ENCODE data around the gene WDR7.

Gene WDR7

DNA sequence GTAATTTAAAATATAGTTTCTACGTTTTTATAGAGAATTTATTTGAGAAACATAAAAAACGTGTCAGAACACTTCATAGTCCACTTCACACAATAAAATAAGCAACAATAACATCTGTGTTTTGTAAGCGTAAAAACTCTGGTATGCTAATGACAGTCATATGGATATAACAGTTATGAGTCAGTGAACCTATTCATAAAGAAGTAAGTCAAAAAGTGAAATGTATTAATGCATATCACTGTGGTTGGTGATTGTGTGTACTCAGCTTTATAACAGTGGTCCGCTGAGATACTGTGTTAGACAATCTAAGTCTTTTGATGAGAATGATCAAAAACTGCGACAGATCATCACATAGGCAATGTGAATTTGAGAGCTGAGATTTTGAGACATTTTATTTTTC, 153.2 kb downstream of the WDR7 start:
- no peak for DNase-seq (ENCODE audit: low read depth)

DNA sequence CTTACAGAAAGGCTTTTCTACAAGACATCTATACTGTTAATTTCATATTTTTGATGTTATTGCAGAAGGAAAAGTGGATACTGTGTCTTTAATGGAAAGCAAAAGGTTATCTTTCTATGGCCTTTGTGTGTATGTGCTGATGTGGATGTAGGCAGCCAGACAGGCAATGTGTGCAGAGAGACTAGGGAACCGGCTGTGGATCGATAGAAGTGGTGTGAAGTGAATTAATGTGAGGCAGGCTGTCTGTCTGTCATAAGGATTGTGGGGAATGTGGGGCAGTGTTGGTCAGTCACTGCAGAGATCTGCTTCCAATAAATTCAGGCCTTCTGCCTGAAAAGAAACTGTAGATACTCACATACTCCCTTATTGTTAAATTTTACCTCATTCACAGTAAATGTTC, 156.7 kb downstream of the WDR7 start:
- no peak for DNase-seq (ENCODE audit: low read depth)

DNA sequence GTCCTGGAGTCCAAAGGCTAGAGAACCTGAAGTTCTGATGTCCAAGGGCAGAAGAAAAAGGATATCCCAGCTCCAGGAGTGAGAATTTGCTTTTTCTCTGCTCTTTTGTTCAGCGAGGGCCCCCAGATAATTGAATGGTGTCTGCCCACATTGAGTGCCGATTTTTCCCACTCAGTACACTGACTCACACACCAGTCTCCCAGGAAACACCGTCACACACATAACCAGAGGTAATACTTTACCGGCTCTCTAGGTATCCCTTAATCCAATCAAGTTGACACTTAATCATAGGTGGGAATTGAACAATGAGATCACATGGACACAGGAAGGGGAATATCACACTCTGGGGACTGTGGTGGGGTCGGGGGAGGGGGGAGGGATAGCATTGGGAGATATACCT, 161.5 kb downstream of the WDR7 start:
- DNase-seq (ENCODE audit: low read depth), result no peak

DNA sequence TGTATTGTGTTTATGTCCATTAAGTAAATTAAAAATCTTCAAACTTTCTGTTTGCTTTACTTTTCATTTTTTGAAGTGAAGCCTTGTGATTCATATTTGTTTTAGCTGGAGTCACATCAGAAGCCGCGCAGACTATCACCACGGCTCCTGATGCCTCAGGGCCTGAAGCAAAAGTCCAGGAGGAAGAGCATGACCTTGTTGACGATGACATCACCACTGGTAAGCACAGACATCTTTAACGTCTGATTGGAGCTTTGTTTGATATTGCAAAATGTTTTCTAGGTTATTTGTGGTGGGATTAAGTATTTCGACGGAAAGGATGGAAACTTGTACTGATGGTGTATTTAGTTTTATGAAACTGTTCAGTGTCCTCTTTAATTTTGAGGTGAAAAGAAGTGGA, 164.8 kb downstream of the WDR7 start:
- no peak for DNase-seq (ENCODE audit: low read depth)

DNA sequence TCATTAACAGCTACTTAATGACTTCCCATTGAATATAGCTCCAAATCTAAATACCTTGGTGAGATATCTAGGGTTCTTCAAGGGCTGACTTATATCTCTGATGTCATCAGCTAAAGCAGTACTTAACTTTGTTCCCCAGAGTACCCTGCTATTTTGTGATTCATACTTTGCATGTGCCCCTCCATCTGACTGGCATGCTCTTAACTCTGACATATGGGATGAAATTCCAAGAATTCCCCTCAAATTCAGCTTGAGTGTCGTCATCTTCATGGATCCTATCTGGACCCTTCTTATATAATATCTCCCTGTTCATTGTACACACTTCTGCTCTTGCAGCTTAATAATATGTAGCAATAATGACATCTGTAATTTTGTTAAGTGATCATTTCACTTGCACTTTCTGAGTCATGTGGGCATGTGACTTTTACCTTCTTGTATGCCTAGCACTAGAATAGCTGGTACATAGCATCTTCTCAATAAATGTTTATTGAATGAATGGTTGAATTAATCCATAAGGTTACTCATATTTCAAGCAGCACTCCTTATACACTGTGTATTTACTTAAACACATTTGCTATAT, 172.9 kb downstream of the WDR7 start:
- DNase-seq (ENCODE audit: low read depth), result peak; percentile 5

DNA sequence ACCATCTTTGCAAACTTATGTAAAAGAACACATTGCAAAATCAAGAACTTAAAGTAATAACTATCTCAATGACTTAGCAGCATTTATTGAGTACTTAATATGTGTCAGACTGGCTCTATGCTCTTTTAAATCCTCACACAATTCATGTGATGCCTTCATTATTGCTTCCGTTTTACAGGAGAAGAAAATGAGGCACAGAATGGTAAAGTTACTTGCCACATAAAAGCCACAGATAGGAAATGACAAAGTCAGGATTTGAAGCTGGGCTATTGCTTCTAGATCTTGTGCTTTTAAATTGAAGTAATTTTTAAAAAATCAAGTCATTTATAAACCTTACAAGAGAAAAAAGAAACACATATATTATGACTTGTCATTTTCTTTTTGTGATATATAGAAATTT, 174.2 kb downstream of the WDR7 start:
- no peak for DNase-seq (ENCODE audit: low read depth)

DNA sequence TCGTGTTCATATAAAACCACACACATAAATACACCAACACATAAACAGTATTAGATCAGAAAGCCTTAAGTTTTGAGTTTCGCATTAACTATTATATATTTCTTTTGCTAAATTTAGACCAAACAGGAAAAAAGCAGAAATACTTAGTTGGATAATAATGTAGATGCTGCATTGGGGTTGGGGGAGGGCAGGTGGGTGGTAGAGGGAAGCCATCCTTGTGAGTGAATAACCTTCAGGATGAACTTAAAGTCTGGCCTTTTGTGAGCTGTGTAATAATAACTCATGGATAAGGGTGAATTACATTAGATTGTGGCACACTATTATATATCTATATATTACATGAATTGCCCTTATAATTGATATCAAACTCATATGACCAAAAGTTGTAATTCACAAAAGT, 174.7 kb downstream of the WDR7 start:
- no peak for DNase-seq (ENCODE audit: low read depth)

DNA sequence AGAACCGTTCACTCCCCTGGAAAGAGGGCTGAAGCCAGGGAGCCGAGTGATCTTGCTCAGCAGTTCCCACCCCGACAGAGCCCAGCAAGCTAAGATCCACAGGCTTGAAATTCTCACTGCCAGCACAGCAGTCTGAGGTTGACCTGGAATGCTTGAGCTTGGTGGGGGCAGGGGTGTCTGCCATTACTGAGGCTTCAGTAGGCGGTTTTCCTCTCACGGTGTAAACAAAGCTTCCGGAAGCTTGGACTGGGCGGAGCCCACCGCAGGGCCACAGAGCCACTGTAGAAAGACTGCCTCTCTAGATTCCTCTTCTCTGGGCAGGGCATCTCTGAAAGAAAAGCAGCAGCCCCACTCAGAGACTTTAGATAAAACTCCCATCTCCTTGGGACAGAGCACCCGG, 180.8 kb downstream of the WDR7 start:
- no peak for DNase-seq (ENCODE audit: low read depth)

DNA sequence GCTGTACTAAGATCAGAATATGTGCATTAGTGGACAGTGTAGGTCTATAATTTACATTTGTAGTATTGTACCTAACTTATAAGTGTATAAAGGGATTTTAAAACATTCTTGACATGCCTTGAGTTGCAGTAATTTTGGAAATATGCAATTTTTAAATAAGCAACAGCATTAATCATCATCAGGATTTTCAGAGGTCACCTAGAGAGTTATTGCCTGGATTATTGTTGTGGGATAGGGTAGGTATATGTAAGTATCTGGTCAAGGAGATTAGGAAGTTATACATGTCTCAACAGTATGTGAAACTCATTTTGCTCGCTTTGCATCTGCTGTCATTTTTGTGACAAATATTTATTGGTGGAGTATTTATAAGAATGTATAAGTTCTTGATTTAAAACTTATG, 184.2 kb downstream of the WDR7 start:
- no peak for DNase-seq (ENCODE audit: low read depth)

DNA sequence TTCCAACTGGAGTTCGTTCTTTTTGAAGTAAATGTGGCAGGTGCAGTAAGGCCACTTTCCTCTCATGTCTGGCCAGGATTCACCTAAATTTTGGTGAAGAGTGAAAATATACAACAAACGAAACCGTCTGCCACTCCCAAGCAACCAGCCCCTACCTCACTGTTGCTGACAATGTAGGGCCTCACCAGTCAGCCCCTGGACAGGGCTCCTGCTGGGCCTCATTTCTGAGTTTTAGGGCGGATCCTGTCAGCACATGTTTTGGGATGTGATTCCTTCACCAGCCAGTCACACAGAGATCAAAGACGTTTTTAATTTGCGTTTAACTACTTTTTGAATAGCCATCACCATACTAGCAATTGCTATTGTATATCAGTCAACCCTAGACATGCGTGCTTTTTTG, 185.0 kb downstream of the WDR7 start:
- DNase-seq (ENCODE audit: low read depth), result no peak

DNA sequence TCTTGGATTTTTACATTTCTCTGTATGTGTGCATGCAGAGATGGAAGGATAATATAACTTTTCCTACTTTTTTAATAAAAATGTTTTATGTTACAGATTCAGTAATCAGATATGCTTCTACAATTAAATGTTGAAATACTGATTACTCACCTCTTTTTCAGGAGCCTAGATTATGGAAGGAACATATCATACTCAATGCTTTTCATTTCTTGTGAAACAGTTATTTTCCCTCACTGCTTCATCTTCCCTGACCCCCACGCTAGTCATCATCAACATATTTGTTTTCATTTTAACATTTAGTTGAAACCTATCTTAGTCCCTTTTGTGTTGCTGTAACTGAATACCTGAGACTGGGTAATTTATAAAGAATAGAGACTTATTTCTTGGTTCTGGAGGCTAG, 190.7 kb downstream of the WDR7 start:
- no peak for DNase-seq (ENCODE audit: low read depth)

DNA sequence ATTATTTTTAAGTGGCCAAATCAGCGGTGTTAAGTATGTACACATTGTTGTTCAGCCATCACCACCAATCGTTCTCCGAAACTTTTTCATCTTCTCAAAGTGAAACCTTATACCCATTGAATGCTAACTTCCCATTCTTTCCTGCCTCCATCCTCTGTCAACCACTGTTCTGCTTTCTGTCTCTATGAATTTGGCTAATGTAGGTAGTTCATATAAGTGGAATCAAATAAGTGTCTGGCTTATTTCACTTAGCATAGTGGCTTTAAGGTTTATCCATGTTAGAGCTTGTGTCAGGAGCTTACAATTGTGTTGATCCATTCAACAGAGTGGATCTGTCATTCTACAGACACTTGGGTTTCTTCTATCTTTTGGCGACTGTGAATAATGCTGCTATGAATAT, 192.1 kb downstream of the WDR7 start:
- DNase-seq (ENCODE audit: low read depth), result no peak

DNA sequence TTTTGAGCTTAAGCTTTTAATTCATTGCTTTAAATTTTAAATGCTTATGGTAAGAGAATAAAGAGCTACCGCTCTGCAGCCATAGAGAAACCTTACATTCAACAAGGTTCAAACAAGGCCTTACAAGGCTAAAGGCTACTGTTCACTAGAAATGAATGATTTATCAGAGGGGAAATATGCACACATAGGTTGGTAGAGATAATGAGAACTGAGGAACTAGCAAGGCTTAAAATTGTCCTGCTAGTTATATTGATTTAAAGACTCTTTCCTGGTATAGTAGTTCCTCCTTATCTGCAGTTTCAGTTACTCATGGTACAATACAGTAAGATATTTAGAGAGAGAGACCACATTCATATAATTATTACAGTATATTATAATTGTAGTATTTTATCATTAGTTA, 193.4 kb downstream of the WDR7 start:
- DNase-seq (ENCODE audit: low read depth), result no peak

DNA sequence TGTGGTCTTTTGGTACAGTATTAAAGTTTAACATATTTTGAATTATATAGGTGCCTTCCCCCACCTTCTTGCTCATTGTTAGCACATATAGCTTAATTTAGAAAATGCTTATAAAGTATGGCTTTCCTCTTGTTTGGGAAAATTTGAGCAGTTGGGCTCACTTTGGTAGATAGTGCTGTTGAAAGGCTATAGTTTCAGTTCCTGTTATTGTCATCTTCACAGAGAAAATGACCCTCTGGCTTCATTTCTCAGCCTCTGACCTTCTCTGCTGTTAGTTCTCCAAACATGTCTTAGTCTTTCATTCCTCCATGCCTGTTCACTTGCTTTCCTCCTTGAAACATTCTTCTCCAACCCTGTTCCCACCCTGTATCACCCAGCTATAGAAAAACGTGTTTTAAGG, 200.6 kb downstream of the WDR7 start:
- DNase-seq (ENCODE audit: low read depth), result no peak

DNA sequence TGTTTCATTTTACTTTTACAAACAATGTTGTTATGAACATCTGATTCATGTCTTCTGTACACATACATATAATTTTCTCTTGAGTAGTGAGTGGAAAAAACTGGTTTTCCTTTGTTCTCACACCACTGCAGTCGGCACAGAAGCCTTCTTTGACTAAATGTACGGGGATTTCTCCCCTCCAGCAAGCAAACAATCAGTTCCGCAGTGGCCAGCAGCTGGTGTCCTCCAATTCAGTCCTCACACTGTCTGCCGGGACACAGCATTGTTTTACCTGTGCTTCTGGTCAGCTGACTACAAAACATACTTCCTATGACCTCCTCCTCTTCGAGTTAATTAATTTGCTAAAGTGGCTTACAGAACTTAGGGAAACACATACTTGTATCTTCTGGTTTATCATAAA, 202.8 kb downstream of the WDR7 start:
- no peak for DNase-seq (ENCODE audit: low read depth)

DNA sequence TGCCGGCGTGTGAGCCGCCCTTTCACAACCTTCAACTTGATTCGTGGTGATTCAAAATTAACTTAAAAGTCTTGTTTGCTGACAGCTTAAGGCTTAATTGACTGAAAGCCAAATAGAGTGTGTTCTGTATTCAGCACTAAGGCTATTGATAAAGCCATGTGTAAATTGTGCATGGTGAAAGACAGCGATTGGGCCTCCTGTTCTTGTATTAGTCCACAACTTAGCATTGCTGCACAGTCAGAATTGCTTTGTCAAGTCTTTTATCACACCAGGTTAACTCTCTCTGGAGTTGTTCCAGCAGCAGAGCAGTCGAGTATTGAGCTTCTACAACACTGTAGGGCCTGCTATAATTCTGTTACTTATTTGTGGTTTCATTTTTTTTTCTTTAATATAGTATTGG, 210.1 kb downstream of the WDR7 start:
- DNase-seq (ENCODE audit: low read depth), result no peak

DNA sequence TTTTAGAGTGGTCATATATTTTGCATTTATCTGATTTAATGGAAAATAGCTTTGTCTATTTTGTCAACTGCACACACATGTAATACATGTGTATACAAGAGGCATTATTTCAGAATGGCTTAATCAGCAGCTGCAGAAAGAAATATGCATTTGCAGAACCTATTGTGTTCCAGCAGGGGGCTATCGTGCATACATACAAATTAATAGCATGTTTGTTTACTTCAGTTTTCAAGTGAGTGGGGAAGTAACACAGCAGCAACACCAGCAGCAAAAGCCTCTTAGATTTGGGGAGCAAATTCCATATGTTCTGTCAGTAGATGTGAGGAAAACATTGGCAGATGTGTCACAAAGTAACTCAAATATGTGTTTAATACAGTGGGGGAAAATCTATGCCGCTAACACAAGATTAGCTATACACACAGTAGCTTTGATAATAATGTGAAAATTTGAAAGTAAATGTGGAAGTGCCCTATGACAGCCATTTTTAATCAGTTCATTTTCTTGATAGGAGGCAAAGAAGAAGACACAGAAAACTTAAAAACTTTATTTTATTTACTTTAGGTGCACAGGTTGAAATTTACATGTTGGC, 218.1 kb downstream of the WDR7 start:
- peak; percentile 11 for DNase-seq (ENCODE audit: low read depth)

DNA sequence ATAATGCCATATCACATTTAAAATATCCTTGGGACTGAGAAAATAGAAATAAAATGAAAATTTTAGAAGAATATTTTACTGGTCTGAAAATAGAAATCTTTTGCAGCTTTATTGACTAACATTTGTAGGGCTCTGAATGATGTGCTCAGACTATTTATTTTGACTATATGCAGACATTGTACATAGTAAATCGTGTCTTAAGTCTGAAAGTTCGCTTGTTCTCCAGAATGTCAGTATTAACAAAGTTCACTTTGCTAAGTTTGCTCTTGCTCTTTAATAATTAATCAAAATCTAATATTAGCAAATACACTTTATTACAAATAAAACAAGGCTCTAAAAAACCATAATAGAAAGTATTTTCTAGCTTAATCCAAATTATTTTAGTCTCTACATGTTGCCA, 219.8 kb downstream of the WDR7 start:
- no peak for DNase-seq (ENCODE audit: low read depth)

DNA sequence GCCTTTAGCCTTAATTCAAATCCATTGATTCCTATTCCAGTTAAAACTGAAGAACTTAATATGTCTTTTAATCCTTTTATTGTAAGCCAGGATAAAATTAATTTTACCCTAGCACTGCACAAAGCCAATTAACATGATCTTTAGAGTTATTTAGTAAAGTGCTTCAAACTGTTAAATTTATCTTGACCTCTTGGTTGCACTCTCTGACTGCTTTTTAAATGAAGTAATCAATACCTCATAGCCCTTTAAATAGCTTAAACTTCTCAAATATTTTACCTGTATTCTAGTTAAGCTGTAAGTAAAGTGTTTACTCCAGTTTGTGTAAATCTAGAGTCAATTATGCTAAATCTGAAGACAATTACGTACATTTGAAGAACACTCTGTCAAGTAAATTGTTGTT, 221.0 kb downstream of the WDR7 start:
- DNase-seq (ENCODE audit: low read depth), result no peak

DNA sequence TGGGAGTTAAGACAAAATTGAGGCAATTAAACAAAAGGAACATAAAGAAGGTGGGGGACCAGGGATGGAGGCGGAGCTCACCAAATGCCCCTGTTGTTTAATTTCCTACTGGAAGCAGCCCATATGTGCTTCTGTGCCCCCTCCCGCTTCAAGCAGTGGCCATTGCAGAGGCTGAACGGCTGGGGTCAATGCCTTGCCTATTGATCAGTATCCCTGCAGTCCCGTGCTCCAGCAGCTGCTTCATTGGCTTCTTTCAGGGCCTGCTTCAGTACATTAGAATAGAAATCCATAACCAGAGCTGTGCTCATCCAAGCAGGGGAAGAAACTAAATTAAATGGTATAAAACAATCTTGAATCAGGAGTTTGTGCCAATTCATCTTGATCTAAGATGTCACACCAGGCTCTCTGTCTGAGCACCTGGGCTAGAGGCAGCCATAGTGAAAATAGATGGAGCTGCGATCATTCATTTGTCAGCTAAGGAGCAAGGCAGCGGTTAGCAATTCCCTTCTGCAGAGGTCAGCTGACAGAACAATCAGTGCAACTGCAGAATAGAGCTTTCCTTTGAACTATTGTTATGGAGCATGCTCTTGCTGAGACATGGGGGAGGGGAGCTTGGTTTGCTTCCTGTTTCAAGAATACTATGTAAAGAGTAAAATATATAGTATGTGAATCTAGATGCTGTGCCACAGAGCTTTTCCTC, 222.4 kb downstream of the WDR7 start:
- DNase-seq (ENCODE audit: low read depth), result no peak

DNA sequence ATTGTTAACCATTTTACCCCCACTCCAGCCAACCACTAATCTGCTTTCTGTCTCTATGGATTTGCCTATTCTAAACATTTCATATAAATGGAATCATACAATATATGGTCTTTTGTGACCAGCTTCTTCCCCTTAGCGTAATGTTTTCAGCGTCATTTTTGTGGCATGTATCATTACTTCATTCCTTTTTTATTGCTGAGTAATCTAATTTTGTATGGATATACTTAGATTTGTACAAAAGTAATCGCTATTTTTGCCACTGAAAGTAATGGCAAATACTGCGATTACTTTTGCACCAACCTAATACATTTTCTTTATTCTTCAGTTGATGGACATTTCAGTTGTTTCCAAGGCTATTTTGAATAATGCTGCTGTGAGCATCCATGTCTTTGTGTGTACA, 227.6 kb downstream of the WDR7 start:
- no peak for DNase-seq (ENCODE audit: low read depth)

DNA sequence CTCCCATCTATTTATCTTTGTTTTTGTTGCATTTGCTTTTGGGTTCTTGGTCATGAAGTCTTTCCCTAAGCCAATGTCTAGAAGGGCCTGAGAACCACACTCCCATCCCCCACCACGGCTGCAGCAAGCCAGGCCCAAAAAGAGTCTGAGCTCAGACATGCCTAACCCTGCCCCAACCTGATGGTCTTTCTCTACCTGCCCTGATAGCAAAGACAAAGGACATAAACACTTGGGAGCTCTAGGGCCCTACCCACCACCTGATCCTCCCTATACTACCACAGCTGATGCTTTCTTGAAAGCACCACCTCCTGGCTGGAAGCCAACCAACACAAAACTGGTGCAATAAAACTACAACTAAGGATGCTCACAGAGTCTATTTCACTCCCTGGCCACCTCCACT, 233.4 kb downstream of the WDR7 start:
- DNase-seq (ENCODE audit: low read depth), result no peak

DNA sequence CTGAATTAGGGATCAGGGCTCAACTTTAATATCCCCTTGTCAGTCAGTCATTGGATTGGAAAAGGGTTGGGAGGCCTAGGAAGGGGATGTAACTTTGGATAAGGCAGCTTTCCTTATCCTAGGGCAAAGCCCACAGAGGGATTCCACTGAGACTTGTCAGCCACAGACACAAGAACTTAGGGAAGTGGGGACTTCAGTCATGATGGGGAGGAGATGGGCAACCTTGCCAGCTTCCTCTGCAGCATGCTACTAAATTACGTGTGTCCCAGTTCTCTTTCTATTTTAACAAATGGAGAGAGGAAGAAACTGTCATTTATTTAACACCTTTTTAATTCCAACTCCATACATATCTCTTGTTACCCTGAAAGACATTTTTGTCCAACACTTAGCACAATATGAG, 237.8 kb downstream of the WDR7 start:
- DNase-seq (ENCODE audit: low read depth), result no peak

DNA sequence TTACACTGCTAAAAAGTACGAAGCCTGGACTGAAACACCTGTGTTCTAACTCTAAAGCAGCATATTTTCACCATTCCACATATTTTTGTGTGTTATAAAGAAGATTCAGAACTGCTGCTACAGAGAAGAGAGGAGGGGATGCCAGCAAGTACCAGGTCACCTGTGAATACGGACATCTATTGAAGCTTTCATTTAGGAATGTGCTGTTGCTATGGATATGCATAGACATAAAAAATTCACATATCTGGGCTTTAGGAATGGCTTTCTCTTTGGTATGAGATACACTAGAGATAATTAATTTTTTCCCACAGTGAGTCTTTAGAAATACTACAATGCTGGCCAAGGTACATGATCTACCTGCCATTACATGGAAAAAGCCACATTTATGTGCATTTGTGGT, 238.5 kb downstream of the WDR7 start:
- DNase-seq (ENCODE audit: low read depth), result no peak
